Activated naive CD8-positive, alpha-beta T cell treated with anti-CD3 and anti-CD28 coated beads, Interleukin-2, amount 10 ng/mL, durations not matched to agents 7 days and 5 days (primary cell): ENCODE data around the gene MBD5. TPM values are rescaled to one million over a fixed set of nuclear protein-coding genes. Genes with fewer than 3 reads are reported as not detected.

Experiments used
- ATAC-seq: fragments of 150-1000 bp; cut with Tn5 transposase; one replicate; pipeline ENCODE4 v1.10.0; 2021; ENCODE audit warnings: low read depth, moderate library complexity
- POLR2A ChIA-PET: fragments of 350-600 bp; sonication (Branson Sonifier 250); formaldehyde crosslinking; loops from one replicate; lab custom pipeline; 2021; ENCODE audit warnings: antibody characterized with exemption; lab: Charles Lee
- DNase-seq: peaks from one replicate; pipeline ENCODE4 v3.0.0; 2021
- H3K27ac Mint-ChIP-seq: one replicate; pipeline ENCODE4 v1.8.0; 2022; ENCODE audit warnings: mild to moderate bottlenecking, mixed read lengths
- H3K27me3 Mint-ChIP-seq: one replicate; pipeline ENCODE4 v1.8.0; 2022; ENCODE audit warnings: mild to moderate bottlenecking, moderate library complexity, mixed read lengths
- H3K36me3 Mint-ChIP-seq: one replicate; pipeline ENCODE4 v1.8.0; 2021; ENCODE audit warnings: mild to moderate bottlenecking, mixed read lengths
- H3K4me1 Mint-ChIP-seq: one replicate; pipeline ENCODE4 v1.8.0; 2021; ENCODE audit warnings: mixed read lengths
- H3K4me3 Mint-ChIP-seq: one replicate; pipeline ENCODE4 v1.8.0; 2022; ENCODE audit warnings: mild to moderate bottlenecking, moderate library complexity, mixed read lengths
- H3K9me3 Mint-ChIP-seq: one replicate; pipeline ENCODE4 v1.8.0; 2021; ENCODE audit warnings: mixed read lengths
- total RNA-seq, 2 experiments: library from RNA; stranded (reverse); gene quantifications; one replicate each; pipeline ENCODE4 v1.2.3, GENCODE V29; 2021

The MBD5 gene
- total RNA-seq, 2 experiments from 2014 or later, result 49.8 to 51.4 TPM

DNA sequence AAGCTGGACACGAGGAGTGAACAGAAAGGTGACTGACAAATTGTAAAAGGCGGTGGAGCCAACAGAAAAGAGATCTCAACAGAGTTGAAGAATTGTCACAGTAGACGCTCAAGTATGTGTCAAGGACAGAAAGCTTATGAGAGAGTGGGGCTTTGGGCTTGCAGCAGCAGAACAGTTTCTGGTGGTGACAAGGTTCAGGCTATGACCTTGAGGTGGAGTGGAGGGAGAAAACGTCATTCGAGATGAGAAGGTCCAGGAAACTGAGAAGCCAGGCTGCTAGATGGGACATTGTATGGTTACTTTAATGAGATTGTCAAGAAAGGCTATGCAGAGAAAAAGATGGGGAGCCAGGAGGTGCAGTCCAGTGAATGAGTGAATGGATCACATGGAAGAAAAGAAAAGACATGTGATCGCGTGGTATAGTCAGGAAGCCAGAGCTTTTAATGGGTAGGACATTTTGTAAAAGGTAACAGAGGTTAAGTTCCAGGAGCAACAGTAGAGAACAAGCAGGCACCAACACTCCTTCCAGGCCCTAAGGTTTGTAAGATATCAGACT is 532.5 kb downstream of the MBD5 start:
- Mint-ChIP-seq H3K9me3 (peaks cover 7% of the 10 kb centered on the region), H3K36me3 (peaks cover 5% of the 10 kb centered on the region), H3K27me3 (no peaks in the 10 kb centered on the region), H3K4me3 (no peak overlapping the region), H3K27ac (no peak overlapping the region), H3K4me1 (peaks cover 5% of the 10 kb centered on the region)
- ATAC-seq, result peak; percentile 57
- DNase-seq, result no peak
- POLR2A ChIA-PET, result interaction anchor here (0.6 to 2.9 kb wide), 13 partner anchors 13 to 533 kb away, joined by 3 to 25 read pairs (median 4); partner anchors contain the start of genes MBD5 and ORC4

DNA sequence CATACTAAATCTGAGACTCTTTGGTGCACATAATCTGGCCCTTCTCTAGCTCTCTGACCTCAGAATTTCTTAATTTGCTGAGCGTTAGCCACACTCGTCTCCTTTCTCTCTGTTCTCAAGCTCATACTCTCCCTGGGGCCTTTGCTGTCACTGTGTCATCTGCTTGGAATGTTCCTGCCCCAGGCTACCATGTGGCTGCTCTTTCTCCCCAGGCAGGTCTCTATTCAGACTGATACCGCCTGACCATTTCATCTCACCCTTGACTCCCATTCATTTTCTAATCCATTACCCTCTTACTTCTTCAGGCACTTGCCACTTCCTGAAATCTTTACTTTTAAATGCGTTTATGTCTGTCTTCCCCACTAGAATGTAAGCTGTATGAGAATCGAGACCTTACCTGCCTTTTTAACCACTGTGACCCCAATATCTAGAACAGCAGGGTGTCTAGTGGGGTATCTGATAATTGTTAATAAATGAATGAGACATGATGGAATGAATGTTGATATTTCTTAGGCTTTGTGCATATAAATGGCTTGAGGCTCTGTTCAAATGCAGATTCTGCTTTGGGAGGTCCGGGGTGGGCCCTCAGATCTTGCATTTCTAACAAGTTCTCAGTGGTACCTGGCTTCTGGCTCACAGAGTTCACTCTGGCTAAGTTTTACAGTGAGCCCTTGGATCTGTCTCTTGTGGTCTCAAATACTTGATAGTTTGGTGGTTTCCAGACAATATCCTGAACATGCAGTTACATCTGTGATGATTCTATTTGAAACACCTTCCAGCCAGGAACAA is 533.8 kb downstream of the MBD5 start:
- peaks cover 5% of the 10 kb centered on the region for H3K36me3 Mint-ChIP-seq
- DNase-seq (no peak), ATAC-seq (no peak)
- no peaks in the 10 kb centered on the region for H3K27me3 Mint-ChIP-seq
- POLR2A ChIA-PET, result interaction anchor here (0.8 to 2.9 kb wide), 2 partner anchors 9 to 27 kb away, joined by 3 to 25 read pairs; no protein-coding TSS in a partner anchor
- peaks cover 7% of the 10 kb centered on the region for H3K9me3 Mint-ChIP-seq
- H3K27ac Mint-ChIP-seq, result no peak overlapping the region
- H3K4me1 Mint-ChIP-seq, result peaks cover 5% of the 10 kb centered on the region
- no peak overlapping the region for H3K4me3 Mint-ChIP-seq

DNA sequence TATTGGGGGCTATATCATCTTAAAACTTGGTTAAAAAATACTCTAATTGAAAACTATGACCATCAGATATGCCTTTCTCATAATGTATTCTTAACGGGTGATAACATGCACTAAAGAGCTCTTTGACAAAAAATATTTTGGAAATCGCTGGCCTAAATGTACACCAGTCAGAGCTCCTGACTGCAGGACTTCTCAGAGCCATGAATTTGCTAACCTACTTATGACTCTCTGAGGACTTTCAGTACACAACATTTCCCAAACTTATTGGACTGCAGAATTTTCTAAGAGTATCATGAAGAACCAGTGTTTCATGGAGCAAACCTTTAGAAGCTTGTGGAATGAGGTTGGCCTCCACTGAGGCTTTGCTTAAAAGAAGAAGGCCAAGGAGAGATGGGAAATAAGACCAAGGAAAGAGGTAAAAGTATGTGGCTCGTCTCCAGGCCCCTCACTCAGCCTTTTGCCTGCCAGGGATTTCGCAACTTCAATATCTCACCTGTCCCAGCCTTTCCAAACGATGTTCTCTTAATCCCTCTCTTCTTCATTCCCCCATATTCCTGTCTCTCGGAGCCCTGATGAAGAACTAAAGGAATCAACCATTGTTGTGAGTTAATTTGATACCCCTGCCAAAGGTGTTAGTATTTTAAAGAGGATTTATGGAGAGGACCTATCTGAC is 534.9 kb downstream of the MBD5 start:
- POLR2A ChIA-PET, result no interaction called here
- H3K36me3 Mint-ChIP-seq, result peaks cover 5% of the 10 kb centered on the region

DNA sequence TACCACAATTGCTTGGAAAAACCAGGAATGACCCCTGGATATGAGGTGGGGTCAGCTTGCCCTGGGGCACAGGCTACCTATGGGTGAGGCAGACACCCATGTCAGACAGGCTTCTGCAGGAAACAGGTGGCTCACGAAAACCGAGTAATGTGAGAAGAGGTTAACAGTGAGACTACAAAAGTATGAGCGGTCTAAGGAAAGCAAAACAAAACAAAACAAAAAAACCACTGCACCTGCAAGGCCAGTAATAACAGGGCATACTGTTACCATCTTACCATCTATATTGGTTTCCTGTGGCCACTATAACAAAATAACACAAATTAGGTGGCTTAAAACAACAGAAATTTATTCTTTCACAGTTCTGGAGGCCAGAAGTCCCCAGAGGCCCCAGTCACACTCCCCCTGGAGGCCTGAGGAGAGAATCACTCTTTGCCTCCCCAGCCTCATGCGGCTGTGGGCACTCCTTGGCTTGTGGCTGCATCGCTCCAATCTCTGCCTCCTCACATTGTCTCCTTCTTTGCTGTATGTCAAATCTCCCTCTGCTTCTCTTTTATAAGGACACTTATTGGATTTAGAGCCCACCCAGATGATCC is 537.0 kb downstream of the MBD5 start:
- peaks cover 7% of the 10 kb centered on the region for H3K9me3 Mint-ChIP-seq
- H3K4me3 Mint-ChIP-seq, result no peak overlapping the region
- H3K27ac Mint-ChIP-seq, result no peak overlapping the region
- H3K36me3 Mint-ChIP-seq, result peaks cover 5% of the 10 kb centered on the region
- POLR2A ChIA-PET, result no interaction called here
- peaks cover 2% of the 10 kb centered on the region for H3K27me3 Mint-ChIP-seq
- DNase-seq, result no peak
- no peaks in the 10 kb centered on the region for H3K4me1 Mint-ChIP-seq
- peak; percentile 27 for ATAC-seq

More for the DNA sequence above, 534.9 kb downstream of the MBD5 start:
- Mint-ChIP-seq H3K4me1 (peaks cover 5% of the 10 kb centered on the region), H3K27ac (no peak overlapping the region), H3K27me3 (no peaks in the 10 kb centered on the region), H3K4me3 (no peak overlapping the region), H3K9me3 (peaks cover 7% of the 10 kb centered on the region)
- DNase-seq (no peak), ATAC-seq (no peak)

DNA sequence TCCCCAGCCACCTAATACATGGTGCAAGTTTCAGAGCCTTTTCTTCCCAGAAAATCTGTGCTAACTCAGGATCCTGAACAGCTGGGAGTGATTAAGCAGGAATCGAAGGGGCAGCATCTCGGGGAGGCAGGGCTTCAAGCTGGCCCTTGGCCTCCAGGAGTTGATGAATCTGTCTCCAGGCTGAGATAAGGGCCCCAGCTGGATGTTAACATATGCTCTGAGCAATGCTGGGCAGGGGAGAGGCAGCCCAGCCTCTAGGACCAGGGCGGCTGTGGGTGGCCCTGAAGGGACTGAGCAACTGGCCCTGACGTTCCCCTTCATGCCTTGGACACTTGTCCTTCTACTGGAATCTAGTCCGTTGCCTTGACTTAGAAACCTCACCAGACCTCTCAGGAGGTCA is 539.6 kb downstream of the MBD5 start:
- peaks cover 5% of the 10 kb centered on the region for H3K36me3 Mint-ChIP-seq
- no peak overlapping the region for H3K4me3 Mint-ChIP-seq
- peaks cover 7% of the 10 kb centered on the region for H3K9me3 Mint-ChIP-seq
- no peak for ATAC-seq
- POLR2A ChIA-PET, result no interaction called here
- no peak overlapping the region for H3K27ac Mint-ChIP-seq
- H3K27me3 Mint-ChIP-seq, result peaks cover 5% of the 10 kb centered on the region
- H3K4me1 Mint-ChIP-seq, result peaks cover 1% of the 10 kb centered on the region
- DNase-seq, result no peak

DNA sequence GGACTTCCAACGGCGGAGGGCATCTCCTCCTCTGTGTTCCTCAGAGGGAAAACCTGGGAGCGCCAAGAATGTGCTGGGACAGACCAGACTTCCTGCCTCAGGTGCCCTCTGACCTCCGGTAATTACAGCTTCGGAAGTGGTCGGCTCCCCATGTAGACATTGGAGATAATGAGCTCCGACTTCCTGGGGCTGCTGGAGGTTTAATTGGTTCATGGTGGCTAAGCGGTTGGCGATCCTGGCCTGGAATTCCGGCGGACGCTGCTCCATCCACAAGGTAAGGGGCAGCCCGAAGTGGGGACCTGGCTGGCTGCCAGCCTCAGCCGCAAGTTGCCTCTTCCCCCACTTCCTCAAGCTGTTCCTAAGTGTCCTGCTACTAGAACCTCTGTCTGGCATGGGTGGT is 540.5 kb downstream of the MBD5 start:
- Mint-ChIP-seq H3K27ac (no peak overlapping the region), H3K9me3 (peaks cover 5% of the 10 kb centered on the region), H3K36me3 (peaks cover 3% of the 10 kb centered on the region), H3K27me3 (peaks cover 5% of the 10 kb centered on the region), H3K4me1 (peaks cover 1% of the 10 kb centered on the region), H3K4me3 (no peak overlapping the region)
- DNase-seq (no peak), ATAC-seq (no peak)
- POLR2A ChIA-PET, result no interaction called here

DNA sequence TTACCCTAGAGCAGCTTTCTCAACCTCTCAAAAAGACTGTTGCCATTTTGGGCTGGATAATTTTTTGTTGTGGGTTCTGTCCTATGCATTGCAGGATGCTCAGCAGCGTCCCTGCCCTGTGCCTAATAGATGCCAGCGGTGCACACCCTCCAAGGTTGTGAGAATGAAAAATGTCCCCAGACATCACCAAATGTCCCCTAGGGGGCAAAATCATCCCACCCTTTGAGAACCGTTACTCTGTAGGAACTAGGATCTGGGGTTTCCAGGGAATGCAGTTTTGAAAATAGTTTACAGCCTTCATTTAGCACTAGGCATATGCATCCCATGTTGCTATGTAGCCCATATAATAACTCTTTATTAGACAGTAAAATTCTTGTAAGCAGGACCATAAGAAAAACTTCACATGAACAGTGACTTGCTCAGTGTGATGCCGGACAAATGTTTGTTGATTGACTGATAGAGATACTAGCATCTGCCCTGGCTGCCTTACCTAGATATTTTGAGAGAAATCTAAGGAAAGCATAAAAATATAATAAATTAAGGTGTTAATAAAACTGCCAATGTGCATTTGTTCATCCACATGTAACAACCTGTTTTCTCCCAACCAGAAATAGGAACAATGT is 544.5 kb downstream of the MBD5 start:
- H3K9me3 Mint-ChIP-seq, result peaks cover 1% of the 10 kb centered on the region
- no peak overlapping the region for H3K4me3 Mint-ChIP-seq
- peaks cover 5% of the 10 kb centered on the region for H3K27me3 Mint-ChIP-seq
- no peaks in the 10 kb centered on the region for H3K36me3 Mint-ChIP-seq
- DNase-seq, result no peak
- ATAC-seq, result no peak
- peaks cover 14% of the 10 kb centered on the region for H3K4me1 Mint-ChIP-seq
- no peak overlapping the region for H3K27ac Mint-ChIP-seq
- POLR2A ChIA-PET, result no interaction called here

Other genes starting within 250 kb of the MBD5 start
- 1 to 10 TPM; 5.0 to 5.8 TPM for gene ACVR2A, start 176.1 kb upstream of the MBD5 start, total RNA-seq
- 10 to 100 TPM; 40.0 to 42.3 TPM for gene ORC4, start 354 bp upstream of the MBD5 start, total RNA-seq